ENCODE results near the gene AUH. TPM values are rescaled to one million over a fixed set of nuclear protein-coding genes. Genes with fewer than 3 reads are reported as not detected.

Gene AUH
- total and polyA plus RNA-seq, 2 donors (not counting 1 experiment from before 2014, with no cell fraction given), result 5.2 to 29.1 TPM

DNA sequence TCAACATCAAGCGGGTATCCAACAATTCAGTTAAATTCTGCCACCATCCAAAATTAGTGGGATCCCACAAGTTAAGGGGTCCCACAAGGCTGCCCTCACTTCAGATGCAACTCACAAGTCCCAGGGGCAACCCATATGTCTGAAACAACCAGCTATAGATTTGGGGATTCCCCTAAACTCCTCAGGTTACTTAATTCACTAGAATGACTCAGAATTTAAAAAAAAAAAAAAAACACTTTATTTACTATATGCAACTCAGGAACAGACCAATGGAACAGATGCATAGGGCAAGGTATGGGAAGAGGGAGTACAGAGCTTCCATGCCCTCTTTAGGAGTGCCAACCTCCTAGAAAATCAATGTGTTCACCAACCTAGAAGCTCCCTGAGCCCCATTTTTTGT lies 15.1 kb downstream of the AUH start:
- Histone ChIP-seq H4K20me1 (ENCODE audit: control insufficient read depth, insufficient read depth, low read length, poor library complexity, severe bottlenecking) (peaks cover 30% of the 10 kb centered on the region), H3K9me3 (ENCODE audit: control extremely low read depth in 1 of 3, control insufficient read depth in 2 of 3, insufficient read depth in 1 of 3, low read length in 2 of 3) (no peaks in the 10 kb centered on the region), H3K79me2 (ENCODE audit: control insufficient read depth, insufficient read depth, low read length) (peaks cover 21% of the 10 kb centered on the region), H3K36me3 (replicated peaks in 1 of 2; ENCODE audit: control extremely low read depth in 1 of 2, control insufficient read depth in 1 of 2, extremely low read depth in 1 of 2, insufficient read depth in 2 of 2, low read length in 1 of 2) (peaks cover 4 to 27% of the 10 kb centered on the region in 2 experiments), H3K9ac (ENCODE audit: low read length) (no peak overlapping the region), H3K4me2 (replicated peaks; ENCODE audit: low read depth, low read length, poor library complexity, severe bottlenecking) (no peak overlapping the region), H2AFZ (ENCODE audit: insufficient read depth, low read depth, low read length, poor library complexity, severe bottlenecking) (no peak overlapping the region), H3K4me1 (ENCODE audit: control insufficient read depth in 2 of 2, insufficient read depth in 2 of 2, low read length in 2 of 2) (no peaks in the 10 kb centered on the region), H3K27ac (ENCODE audit: low read length in 2 of 2) (no peak overlapping the region), H3K27me3 (replicated peaks in 1 of 4; ENCODE audit: control extremely low read depth in 1 of 4, control insufficient read depth in 3 of 4, insufficient read depth in 4 of 4, low read length in 3 of 4) (no peaks in the 10 kb centered on the region), H3K4me3 (ENCODE audit: control extremely low read depth in 1 of 5, extremely low read depth in 1 of 5, insufficient read depth in 1 of 5, low read depth in 2 of 5, low read length in 4 of 5) (no peak overlapping the region)
- Mint-ChIP-seq H3K4me3 (no peak overlapping the region), H3K9me3 (ENCODE audit: insufficient read depth) (no peaks in the 10 kb centered on the region), H3K27ac (no peak overlapping the region), H3K4me1 (peaks cover 5% of the 10 kb centered on the region), H3K27me3 (no peaks in the 10 kb centered on the region)
- no peak for TF ChIP-seq EZH2 (IDR thresholded peaks at IDR 0.05; ENCODE audit: borderline replicate concordance, insufficient read depth, low read depth, low read length, poor library complexity, severe bottlenecking)
- TF ChIP-seq, protein P1, sequence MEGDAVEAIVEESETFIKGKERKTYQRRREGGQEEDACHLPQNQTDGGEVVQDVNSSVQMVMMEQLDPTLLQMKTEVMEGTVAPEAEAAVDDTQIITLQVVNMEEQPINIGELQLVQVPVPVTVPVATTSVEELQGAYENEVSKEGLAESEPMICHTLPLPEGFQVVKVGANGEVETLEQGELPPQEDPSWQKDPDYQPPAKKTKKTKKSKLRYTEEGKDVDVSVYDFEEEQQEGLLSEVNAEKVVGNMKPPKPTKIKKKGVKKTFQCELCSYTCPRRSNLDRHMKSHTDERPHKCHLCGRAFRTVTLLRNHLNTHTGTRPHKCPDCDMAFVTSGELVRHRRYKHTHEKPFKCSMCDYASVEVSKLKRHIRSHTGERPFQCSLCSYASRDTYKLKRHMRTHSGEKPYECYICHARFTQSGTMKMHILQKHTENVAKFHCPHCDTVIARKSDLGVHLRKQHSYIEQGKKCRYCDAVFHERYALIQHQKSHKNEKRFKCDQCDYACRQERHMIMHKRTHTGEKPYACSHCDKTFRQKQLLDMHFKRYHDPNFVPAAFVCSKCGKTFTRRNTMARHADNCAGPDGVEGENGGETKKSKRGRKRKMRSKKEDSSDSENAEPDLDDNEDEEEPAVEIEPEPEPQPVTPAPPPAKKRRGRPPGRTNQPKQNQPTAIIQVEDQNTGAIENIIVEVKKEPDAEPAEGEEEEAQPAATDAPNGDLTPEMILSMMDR (IDR thresholded peaks at IDR 0.05), result no peak
- WGBS (ENCODE audit: insufficient coverage), result 91% methylated on average over 1 of the region's 1 CpG
- ATAC-seq (ENCODE audit: low read depth) (no peak), DNase-seq (no peak)
- ChIA-PET CTCF (interaction anchor here (0.9 kb wide), 1 partner anchor 12 kb away, joined by 4 read pairs; no protein-coding TSS in a partner anchor), POLR2A (no interaction called here)
- intact Hi-C loops (cut with micrococcal nuclease), result no loop called here

DNA sequence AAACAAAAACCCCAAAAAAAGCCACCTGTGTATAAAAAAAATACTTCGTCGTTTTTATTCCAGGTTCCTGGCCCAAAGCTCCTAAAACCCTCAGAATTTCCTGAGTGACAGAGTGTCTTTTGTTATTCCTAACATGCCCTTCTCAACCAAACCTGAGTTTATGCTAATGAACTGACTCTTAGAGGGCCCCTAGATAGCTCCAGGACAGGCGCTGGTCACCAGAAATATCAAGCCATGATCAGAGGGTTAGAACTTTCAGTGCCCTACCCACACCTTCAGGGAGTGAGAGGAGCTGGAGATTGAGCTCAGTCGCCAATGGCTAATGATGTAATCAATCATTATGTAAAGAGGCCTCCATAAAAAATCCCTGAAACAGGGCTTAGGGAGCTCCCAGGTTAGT lies 15.7 kb downstream of the AUH start:
- intact Hi-C loops (cut with micrococcal nuclease), result no loop called here
- Histone ChIP-seq H2AFZ (ENCODE audit: insufficient read depth, low read depth, low read length, poor library complexity, severe bottlenecking) (no peak overlapping the region), H3K27ac (ENCODE audit: low read length in 2 of 2) (no peak overlapping the region), H3K4me1 (ENCODE audit: control insufficient read depth in 2 of 2, insufficient read depth in 2 of 2, low read length in 2 of 2) (no peaks in the 10 kb centered on the region), H3K79me2 (ENCODE audit: control insufficient read depth, insufficient read depth, low read length) (peaks cover 19% of the 10 kb centered on the region), H4K20me1 (ENCODE audit: control insufficient read depth, insufficient read depth, low read length, poor library complexity, severe bottlenecking) (peaks cover 34% of the 10 kb centered on the region), H3K4me3 (ENCODE audit: control extremely low read depth in 1 of 5, extremely low read depth in 1 of 5, insufficient read depth in 1 of 5, low read depth in 2 of 5, low read length in 4 of 5) (no peak overlapping the region), H3K36me3 (replicated peaks in 1 of 2; ENCODE audit: control extremely low read depth in 1 of 2, control insufficient read depth in 1 of 2, extremely low read depth in 1 of 2, insufficient read depth in 2 of 2, low read length in 1 of 2) (peaks cover 4 to 25% of the 10 kb centered on the region in 2 experiments), H3K9me3 (ENCODE audit: control extremely low read depth in 1 of 3, control insufficient read depth in 2 of 3, insufficient read depth in 1 of 3, low read length in 2 of 3) (no peaks in the 10 kb centered on the region), H3K4me2 (replicated peaks; ENCODE audit: low read depth, low read length, poor library complexity, severe bottlenecking) (no peak overlapping the region), H3K9ac (ENCODE audit: low read length) (no peak overlapping the region), H3K27me3 (replicated peaks in 1 of 4; ENCODE audit: control extremely low read depth in 1 of 4, control insufficient read depth in 3 of 4, insufficient read depth in 4 of 4, low read length in 3 of 4) (no peaks in the 10 kb centered on the region)
- POLR2A ChIA-PET, result no interaction called here
- no peak overlapping the region for H3K27ac Mint-ChIP-seq
- WGBS (ENCODE audit: insufficient coverage), result 100% methylated on average over 2 of the region's 4 CpGs
- TF ChIP-seq, protein P1 (IDR thresholded peaks at IDR 0.05), result no peak
- no peak for TF ChIP-seq EZH2 (IDR thresholded peaks at IDR 0.05; ENCODE audit: borderline replicate concordance, insufficient read depth, low read depth, low read length, poor library complexity, severe bottlenecking)
- H3K4me1 Mint-ChIP-seq, result peaks cover 5% of the 10 kb centered on the region
- H3K27me3 Mint-ChIP-seq, result no peaks in the 10 kb centered on the region
- DNase-seq, result no peak
- H3K4me3 Mint-ChIP-seq, result no peak overlapping the region
- CTCF ChIA-PET, result interaction anchor here (0.7 to 0.9 kb wide), 2 partner anchors 9 to 1570 kb away, joined by 3 to 4 read pairs; no protein-coding TSS in a partner anchor
- no peaks in the 10 kb centered on the region for H3K9me3 Mint-ChIP-seq (ENCODE audit: insufficient read depth)
- ATAC-seq (ENCODE audit: low read depth), result no peak

Data from B cell (primary cell).